ENCODE data around the gene NMBR.

- TF ChIP-seq EP300 (IDR thresholded peaks at IDR 0.05): no peak
- no peak for TF ChIP-seq CTCF (IDR thresholded peaks at IDR 0.05)
These were observed 88.2 kb downstream of the NMBR start for GRCh38 chr6:142058551-142059290.

Measured in suprapubic skin (tissue), 3 donors.